Body of pancreas (tissue), 4 donors: ENCODE data around the gene TIFAB.

Source experiments
- CTCF ChIP-seq, 7 experiments: fragments of 450-650 bp in 4 of 7; fragments of 200-600 bp in 3 of 7; sonication (generic) in 3 of 7; IDR thresholded peaks; one replicate each; pipeline ENCODE4 v1.5.1; 2016 to 2019; ENCODE audit warnings: antibody characterized with exemption in 7 of 7
- POLR2A ChIP-seq, 3 donors: fragments of 450-650 bp; IDR thresholded peaks; one replicate each; pipeline ENCODE4 v1.6.1; 2016; ENCODE audit warnings: antibody characterized with exemption in 3 of 3, mild to moderate bottlenecking in 2 of 3

- no peak for TF ChIP-seq CTCF (IDR thresholded peaks at IDR 0.05)
- no peak for TF ChIP-seq POLR2A (IDR thresholded peaks at IDR 0.05)
These were observed 52.2 kb downstream of the TIFAB start for GRCh38 chr5:135399794-135400542.
